Hepatocyte (in vitro differentiated cells): Measurements from ENCODE around the gene EFL1. TPM values are rescaled to one million over a fixed set of nuclear protein-coding genes. Genes with fewer than 3 reads are reported as not detected.

ENCODE experiments used
- DNase-seq: peaks from one replicate; pipeline ENCODE4 v3.0.0-alpha.2; 2016; ENCODE audit warnings: low spot score
- H2AFZ ChIP-seq: fragments of 200-600 bp; sonication (generic); 2 replicates; pipeline ENCODE4 v1.6.0; 2016; ENCODE audit warnings: antibody characterized with exemption, mild to moderate bottlenecking
- H3K27ac ChIP-seq: fragments of 200-600 bp; sonication (generic); 2 replicates; pipeline ENCODE4 v1.5.1; 2016; ENCODE audit warnings: mild to moderate bottlenecking
- H3K27me3 ChIP-seq: fragments of 200-600 bp; sonication (generic); 2 replicates; pipeline ENCODE4 v1.6.1; 2016
- H3K36me3 ChIP-seq: fragments of 200-600 bp; sonication (generic); replicated peaks from 2 replicates; pipeline ENCODE4 v1.5.1; 2016; ENCODE audit warnings: low read depth; ENCODE audit not compliant: insufficient read depth
- H3K4me1 ChIP-seq: fragments of 200-600 bp; sonication (generic); 2 replicates; pipeline ENCODE4 v1.5.1; 2016; ENCODE audit warnings: mild to moderate bottlenecking, moderate library complexity; ENCODE audit not compliant: insufficient read depth
- H3K4me2 ChIP-seq: fragments of 200-600 bp; sonication (generic); 2 replicates; pipeline ENCODE4 v1.6.0; 2016
- H3K4me3 ChIP-seq: fragments of 200-600 bp; sonication (generic); 2 replicates; pipeline ENCODE4 v1.5.1; 2016; ENCODE audit warnings: mild to moderate bottlenecking
- H3K79me2 ChIP-seq: fragments of 200-600 bp; sonication (generic); 2 replicates; pipeline ENCODE4 v1.6.0; 2017; ENCODE audit warnings: mild to moderate bottlenecking
- H3K9me2 ChIP-seq: fragments of 200-600 bp; sonication (generic); replicated peaks from 2 replicates; pipeline ENCODE4 v1.6.0; 2017; ENCODE audit warnings: mild to moderate bottlenecking; ENCODE audit not compliant: insufficient read depth
- H3K9me3 ChIP-seq: fragments of 200-600 bp; sonication (generic); 2 replicates; pipeline ENCODE4 v1.5.1; 2016; ENCODE audit warnings: low read depth, mild to moderate bottlenecking
- H4K20me1 ChIP-seq: fragments of 200-600 bp; sonication (generic); 2 replicates; pipeline ENCODE4 v1.6.0; 2016; ENCODE audit warnings: mild to moderate bottlenecking; ENCODE audit not compliant: insufficient read depth, poor library complexity, severe bottlenecking
- CTCF ChIP-seq: fragments of 200-600 bp; sonication (generic); IDR thresholded peaks from 2 replicates; pipeline ENCODE4 v1.5.1; 2016; ENCODE audit warnings: antibody characterized with exemption, mild to moderate bottlenecking; ENCODE audit not compliant: poor library complexity
- EZH2 ChIP-seq: fragments of 200-600 bp; sonication (generic); IDR thresholded peaks from 2 replicates; pipeline ENCODE4 v1.6.1; 2016; ENCODE audit warnings: antibody characterized with exemption, mild to moderate bottlenecking, borderline replicate concordance
- EZH2phosphoT487 ChIP-seq: fragments of 200-600 bp; sonication (generic); IDR thresholded peaks from one replicate; pipeline ENCODE4 v1.6.1; 2018; ENCODE audit warnings: antibody characterized with exemption, mild to moderate bottlenecking, low read depth, moderate library complexity; ENCODE audit not compliant: unreplicated experiment, severe bottlenecking
- WGBS: methylation state at CpG from one replicate; pipeline ENCODE4 v1.1.6; 2016; ENCODE audit warnings: low lambda C conversion rate; ENCODE audit errors: missing lambda C conversion rate; 5-methylcytosine and 5-hydroxymethylcytosine counted together
- polyA plus RNA-seq: library from polyadenylated mRNA; unstranded; fragments of >200 nt; fragmentation: Nextera tagmentation; extraction: Ambion mirVana; gene quantifications from 2 replicates; pipeline ENCODE4 v1.2.1, GENCODE V29; 2016
- total RNA-seq: library from RNA; depleted of rRNA; stranded (reverse); fragments of >200 nt; gene quantifications from 2 replicates; pipeline ENCODE4 v1.2.3, GENCODE V29; 2014

Gene EFL1
- total and polyA plus RNA-seq, 2 experiments from 2014 or later = 11.6 to 19.0 TPM

- 93% methylated on average over 5 of the region's 5 CpGs for WGBS
- Histone ChIP-seq H3K4me2 (no peak overlapping the region), H3K79me2 (no peaks in the 10 kb centered on the region)
Measured at GRCh38 chr15:82174471-82175235, 87.9 kb downstream of the EFL1 start.

GRCh38 chr15:82173108-82173507 is 89.4 kb downstream of the EFL1 start:
- TF ChIP-seq CTCF (no peak), EZH2 (no peak), EZH2phosphoT487 (no peak)
- no peaks in the 10 kb centered on the region for H3K79me2 ChIP-seq
- no peak overlapping the region for H3K4me3 ChIP-seq
- H2AFZ ChIP-seq = no peak overlapping the region
- no peaks in the 10 kb centered on the region for H3K9me2 ChIP-seq
- no peak overlapping the region for H3K27ac ChIP-seq
- whole genome bisulfite sequencing = 96% methylated on average over 1 of the region's 1 CpG
- DNase-seq = no peak
- no peaks in the 10 kb centered on the region for H4K20me1 ChIP-seq
- H3K9me3 ChIP-seq = no peaks in the 10 kb centered on the region
- no peaks in the 10 kb centered on the region for H3K27me3 ChIP-seq
- no peak overlapping the region for H3K4me2 ChIP-seq
- H3K4me1 ChIP-seq = peaks cover under 1% of the 10 kb centered on the region
- H3K36me3 ChIP-seq = no peaks in the 10 kb centered on the region

More at GRCh38 chr15:82174471-82175235, 87.9 kb downstream of the EFL1 start:
- H3K4me3 ChIP-seq = no peak overlapping the region
- TF ChIP-seq CTCF (no peak), EZH2 (no peak), EZH2phosphoT487 (no peak)
- no peaks in the 10 kb centered on the region for H4K20me1 ChIP-seq
- H3K9me2 ChIP-seq = no peaks in the 10 kb centered on the region
- H3K27me3 ChIP-seq = no peaks in the 10 kb centered on the region
- peaks cover 8% of the 10 kb centered on the region for H3K4me1 ChIP-seq
- DNase-seq = no peak
- no peaks in the 10 kb centered on the region for H3K36me3 ChIP-seq
- no peak overlapping the region for H2AFZ ChIP-seq
- H3K9me3 ChIP-seq = no peaks in the 10 kb centered on the region
- H3K27ac ChIP-seq = no peak overlapping the region

GRCh38 chr15:82172506-82172905 is 90.0 kb downstream of the EFL1 start:
- H3K27me3 ChIP-seq = no peaks in the 10 kb centered on the region
- H3K27ac ChIP-seq = no peak overlapping the region
- H2AFZ ChIP-seq = no peak overlapping the region
- TF ChIP-seq CTCF (no peak), EZH2phosphoT487 (no peak), EZH2 (no peak)
- no peaks in the 10 kb centered on the region for H3K4me1 ChIP-seq
- no peaks in the 10 kb centered on the region for H3K9me3 ChIP-seq
- H3K4me2 ChIP-seq = no peak overlapping the region
- no peak for DNase-seq
- no peak overlapping the region for H3K4me3 ChIP-seq
- WGBS = 97% methylated on average over 4 of the region's 4 CpGs
- no peaks in the 10 kb centered on the region for H3K79me2 ChIP-seq
- no peaks in the 10 kb centered on the region for H3K9me2 ChIP-seq
- no peaks in the 10 kb centered on the region for H3K36me3 ChIP-seq
- H4K20me1 ChIP-seq = no peaks in the 10 kb centered on the region
